Keratinocyte (primary cell): ENCODE data around the gene SH2D1B. TPM values are rescaled to one million over a fixed set of nuclear protein-coding genes. Genes with fewer than 3 reads are reported as not detected.
"Not testable (repeated sequence)": the region's sequence is repeated elsewhere in the genome, so short reads cannot be mapped to it uniquely, and the experiment has no call there.

ENCODE experiments used
- DNase-seq: peaks from one replicate; pipeline ENCODE4 v3.0.0-alpha.2; 2011; ENCODE audit warnings: low read depth, missing footprints, low spot score
- FAIRE-seq: peaks from 2 replicates; lab custom pipeline; 2011; peaks lifted over from hg19 to GRCh38; lab: Jason Lieb, UNC
- H2AFZ ChIP-seq: 2 replicates; pipeline ENCODE4 v1.6.0; 2012; ENCODE audit warnings: low read length, control low read depth, inconsistent platforms; ENCODE audit not compliant: control insufficient read depth
- H3K27ac ChIP-seq: 2 replicates; pipeline ENCODE4 v1.5.1; 2011; ENCODE audit warnings: low read length; ENCODE audit not compliant: control insufficient read depth, insufficient read depth
- H3K27me3 ChIP-seq: 3 replicates; pipeline ENCODE4 v1.6.0; 2011; ENCODE audit warnings: low read length; ENCODE audit not compliant: control insufficient read depth, insufficient read depth; ENCODE audit errors: extremely low read depth
- H3K36me3 ChIP-seq, 2 experiments: 2 replicates in 1 of 2; 3 replicates in 1 of 2; pipeline ENCODE4 v1.5.1; 2011; ENCODE audit warnings: low read length in 2 of 2, mild to moderate bottlenecking in 1 of 2; ENCODE audit not compliant: control insufficient read depth in 2 of 2, insufficient read depth in 2 of 2; ENCODE audit errors: extremely low read depth in 1 of 2
- H3K4me1 ChIP-seq: 3 replicates; pipeline ENCODE4 v1.5.1; 2011; ENCODE audit warnings: low read length; ENCODE audit not compliant: control insufficient read depth, insufficient read depth; ENCODE audit errors: extremely low read depth
- H3K4me2 ChIP-seq: 3 replicates; pipeline ENCODE4 v1.6.0; 2011; ENCODE audit warnings: low read depth, low read length; ENCODE audit not compliant: control insufficient read depth, insufficient read depth; ENCODE audit errors: extremely low read depth
- H3K4me3 ChIP-seq, 3 experiments: fragments of 200-600 bp in 1 of 3; sonication (generic) in 1 of 3; 2 replicates in 2 of 3; 3 replicates in 1 of 3; pipeline ENCODE4 v1.5.1; 2011 to 2016; ENCODE audit warnings: low read length in 3 of 3, mild to moderate bottlenecking in 3 of 3, control low read depth in 2 of 3, inconsistent platforms in 1 of 3, low read depth in 1 of 3, mixed read lengths in 1 of 3, mixed run types in 1 of 3, moderate library complexity in 1 of 3; ENCODE audit not compliant: control insufficient read depth in 2 of 3, insufficient read depth in 2 of 3; ENCODE audit errors: extremely low read depth in 1 of 3
- H3K79me2 ChIP-seq: 2 replicates; pipeline ENCODE4 v1.6.0; 2012; ENCODE audit warnings: low read length; ENCODE audit not compliant: control insufficient read depth, insufficient read depth
- H3K9ac ChIP-seq: 3 replicates; pipeline ENCODE4 v1.6.0; 2011; ENCODE audit warnings: low read length; ENCODE audit not compliant: control insufficient read depth, insufficient read depth; ENCODE audit errors: extremely low read depth
- H3K9me1 ChIP-seq: 3 replicates; pipeline ENCODE4 v1.6.0; 2011; ENCODE audit warnings: low read length; ENCODE audit not compliant: control insufficient read depth, insufficient read depth; ENCODE audit errors: extremely low read depth
- H3K9me3 ChIP-seq: 2 replicates; pipeline ENCODE4 v1.5.1; 2012; ENCODE audit warnings: low read depth, low read length; ENCODE audit not compliant: control insufficient read depth
- H4K20me1 ChIP-seq: 3 replicates; pipeline ENCODE4 v1.6.0; 2011; ENCODE audit warnings: low read length; ENCODE audit not compliant: control insufficient read depth, insufficient read depth; ENCODE audit errors: extremely low read depth
- EZH2 ChIP-seq: IDR thresholded peaks from one replicate; pipeline ENCODE4 v1.6.1; 2012; ENCODE audit warnings: inconsistent platforms, mild to moderate bottlenecking, low read length, moderate library complexity
- dilution Hi-C: fragments of 300-500 bp; cut with MboI; formaldehyde crosslinking; loops from one replicate; pipeline ENCODE4 v1.7.0; 2020; ENCODE audit warnings: low sequenced_read_pairs; ENCODE audit not compliant: extremely low pct_ligation_motif_present
- polyA plus RNA-seq, 5 experiments: library from polyadenylated mRNA; depleted of rRNA in 3 of 5; stranded (reverse) in 3 of 5; stranded (forward) in 1 of 5; unstranded in 1 of 5; fragments of >200 nt; gene quantifications; 1 replicate in 1 of 5; 2 replicates in 3 of 5; 3 replicates in 1 of 5; pipeline versions ENCODE4 v1.2.1 to v1.2.3, GENCODE V29; 2011 to 2012; ENCODE audit warnings: missing spikeins in 2 of 5, low read depth in 1 of 5, low replicate concordance in 1 of 5
- TF ChIP-seq, protein P1 (sequence below), 3 experiments: IDR thresholded peaks in 1 of 3; conservative IDR thresholded peaks in 1 of 3; optimal IDR thresholded peaks in 1 of 3; 2 replicates in 2 of 3; 3 replicates in 1 of 3; pipeline versions ENCODE3 to v1.5.1; 2011; ENCODE audit warnings: low read length in 3 of 3, mild to moderate bottlenecking in 3 of 3, moderate library complexity in 2 of 3, control low read depth in 1 of 3, inconsistent platforms in 1 of 3; ENCODE audit not compliant: insufficient read depth in 2 of 3; ENCODE audit errors: extremely low read depth in 1 of 3

SH2D1B gene
- polyA plus RNA-seq, 1 donor (not counting 4 experiments of a cell fraction or from before 2014, with no cell fraction given) = not detected

DNA sequence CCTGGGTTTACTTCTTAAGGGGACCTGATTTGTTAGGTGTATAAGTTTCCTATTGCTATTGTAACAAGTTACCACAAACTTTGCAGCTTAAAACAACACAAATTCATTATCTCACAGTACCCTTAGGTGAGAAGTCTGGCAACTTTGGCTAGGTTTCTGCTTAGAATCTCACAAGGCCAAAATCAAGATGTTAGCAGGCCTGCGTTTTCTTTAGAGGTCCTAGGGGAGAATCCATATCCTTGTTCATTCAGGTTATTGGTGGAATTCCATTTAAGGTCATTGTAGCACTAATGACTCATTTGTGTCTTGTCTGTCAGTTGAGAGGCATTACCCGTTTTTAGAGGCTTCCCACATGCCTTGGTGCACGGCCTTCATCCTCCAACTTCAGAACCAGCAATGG, 8.2 kb upstream of the SH2D1B start:
- no peak overlapping the region for H3K4me2 ChIP-seq
- no peaks in the 10 kb centered on the region for H3K79me2 ChIP-seq
- DNase-seq = no peak
- no peak overlapping the region for H2AFZ ChIP-seq
- FAIRE-seq = no peak
- no peak overlapping the region for H3K4me3 ChIP-seq
- dilution Hi-C loops = no loop called here
- TF ChIP-seq, protein P1, sequence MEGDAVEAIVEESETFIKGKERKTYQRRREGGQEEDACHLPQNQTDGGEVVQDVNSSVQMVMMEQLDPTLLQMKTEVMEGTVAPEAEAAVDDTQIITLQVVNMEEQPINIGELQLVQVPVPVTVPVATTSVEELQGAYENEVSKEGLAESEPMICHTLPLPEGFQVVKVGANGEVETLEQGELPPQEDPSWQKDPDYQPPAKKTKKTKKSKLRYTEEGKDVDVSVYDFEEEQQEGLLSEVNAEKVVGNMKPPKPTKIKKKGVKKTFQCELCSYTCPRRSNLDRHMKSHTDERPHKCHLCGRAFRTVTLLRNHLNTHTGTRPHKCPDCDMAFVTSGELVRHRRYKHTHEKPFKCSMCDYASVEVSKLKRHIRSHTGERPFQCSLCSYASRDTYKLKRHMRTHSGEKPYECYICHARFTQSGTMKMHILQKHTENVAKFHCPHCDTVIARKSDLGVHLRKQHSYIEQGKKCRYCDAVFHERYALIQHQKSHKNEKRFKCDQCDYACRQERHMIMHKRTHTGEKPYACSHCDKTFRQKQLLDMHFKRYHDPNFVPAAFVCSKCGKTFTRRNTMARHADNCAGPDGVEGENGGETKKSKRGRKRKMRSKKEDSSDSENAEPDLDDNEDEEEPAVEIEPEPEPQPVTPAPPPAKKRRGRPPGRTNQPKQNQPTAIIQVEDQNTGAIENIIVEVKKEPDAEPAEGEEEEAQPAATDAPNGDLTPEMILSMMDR (optimal IDR thresholded peaks at IDR 0.05 in 1 of 3, IDR thresholded peaks at IDR 0.05 in 1 of 3, conservative IDR thresholded peaks at IDR 0.05 in 1 of 3; ENCODE audit: extremely low read depth in 1 of 3, insufficient read depth in 2 of 3, low read length in 3 of 3) = no peak
- no peak for TF ChIP-seq EZH2
- H3K9me1 ChIP-seq = no peaks in the 10 kb centered on the region
- H3K27me3 ChIP-seq = no peaks in the 10 kb centered on the region
- no peaks in the 10 kb centered on the region for H4K20me1 ChIP-seq
- no peak overlapping the region for H3K27ac ChIP-seq
- no peaks in the 10 kb centered on the region for H3K36me3 ChIP-seq
- no peaks in the 10 kb centered on the region for H3K4me1 ChIP-seq
- no peaks in the 10 kb centered on the region for H3K9me3 ChIP-seq
- H3K9ac ChIP-seq = no peak overlapping the region

DNA sequence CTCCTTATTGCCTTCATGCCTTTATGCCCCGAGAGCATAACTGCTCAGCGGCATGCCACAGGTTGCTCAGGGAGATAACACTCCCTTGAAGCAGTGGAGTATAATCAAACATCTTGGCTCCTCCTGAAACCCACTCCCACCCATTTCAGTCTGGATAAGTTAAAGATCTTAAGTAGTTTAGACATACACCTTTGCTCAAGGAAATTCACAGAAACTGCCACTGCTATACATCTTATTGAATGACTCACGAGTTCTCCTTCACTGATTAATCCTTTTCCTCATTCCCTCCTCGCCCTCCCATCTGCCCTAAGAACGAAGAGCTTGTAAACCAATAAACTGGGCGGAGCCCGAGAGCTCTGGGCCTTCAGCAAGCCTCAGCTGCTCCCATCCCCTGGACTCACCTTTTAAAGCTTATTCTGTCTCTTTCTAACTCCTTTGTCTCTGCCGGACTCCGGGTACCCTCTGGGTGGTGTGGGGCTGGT, 7.6 kb upstream of the SH2D1B start:
- H3K79me2 ChIP-seq, H3K9me3 ChIP-seq, H3K27me3 ChIP-seq, H3K36me3 ChIP-seq, H3K4me2 ChIP-seq, H4K20me1 ChIP-seq, DNase-seq, H3K4me3 ChIP-seq, H3K9me1 ChIP-seq, H3K9ac ChIP-seq, H3K4me1 ChIP-seq, H3K27ac ChIP-seq, H2AFZ ChIP-seq, dilution Hi-C loops, FAIRE-seq: not testable (repeated sequence)

DNA sequence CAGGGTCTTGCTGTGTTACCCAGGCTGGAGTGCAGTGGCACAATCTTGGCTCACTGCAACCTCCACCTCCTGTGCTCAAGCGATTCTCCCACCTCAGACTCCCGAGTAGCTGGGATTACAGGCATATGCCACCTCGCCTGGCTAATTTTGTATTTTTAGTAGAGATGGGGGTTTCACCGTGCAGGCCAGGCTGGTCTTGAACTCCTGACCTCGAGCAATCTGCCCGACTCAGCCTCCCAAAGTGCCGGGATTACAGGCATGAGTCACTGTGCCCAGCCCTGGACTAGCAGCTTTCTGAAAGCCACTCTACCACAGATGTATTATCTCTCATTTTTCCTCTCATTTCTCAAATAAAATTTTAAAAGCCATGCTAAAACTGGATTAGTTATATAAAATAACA, 6.6 kb upstream of the SH2D1B start:
- H3K36me3 ChIP-seq, H3K27ac ChIP-seq, H3K27me3 ChIP-seq, H4K20me1 ChIP-seq, dilution Hi-C loops, H3K4me1 ChIP-seq, H3K9ac ChIP-seq, H3K4me3 ChIP-seq, DNase-seq, H3K9me1 ChIP-seq, H2AFZ ChIP-seq, H3K4me2 ChIP-seq, FAIRE-seq, H3K9me3 ChIP-seq, H3K79me2 ChIP-seq: not testable (repeated sequence)
